Stimulated activated CD8-positive, alpha-beta memory T cell treated with anti-CD3 and anti-CD28 coated beads, Interleukin-7, amount 100 ng/mL, for 24 hours (primary cell): ENCODE measurements around the gene TRAPPC14.

Experiments
- DNase-seq: peaks from one replicate; pipeline ENCODE4 v3.0.0-alpha.2; 2020; ENCODE audit warnings: low read depth

TRAPPC14 gene

DNA sequence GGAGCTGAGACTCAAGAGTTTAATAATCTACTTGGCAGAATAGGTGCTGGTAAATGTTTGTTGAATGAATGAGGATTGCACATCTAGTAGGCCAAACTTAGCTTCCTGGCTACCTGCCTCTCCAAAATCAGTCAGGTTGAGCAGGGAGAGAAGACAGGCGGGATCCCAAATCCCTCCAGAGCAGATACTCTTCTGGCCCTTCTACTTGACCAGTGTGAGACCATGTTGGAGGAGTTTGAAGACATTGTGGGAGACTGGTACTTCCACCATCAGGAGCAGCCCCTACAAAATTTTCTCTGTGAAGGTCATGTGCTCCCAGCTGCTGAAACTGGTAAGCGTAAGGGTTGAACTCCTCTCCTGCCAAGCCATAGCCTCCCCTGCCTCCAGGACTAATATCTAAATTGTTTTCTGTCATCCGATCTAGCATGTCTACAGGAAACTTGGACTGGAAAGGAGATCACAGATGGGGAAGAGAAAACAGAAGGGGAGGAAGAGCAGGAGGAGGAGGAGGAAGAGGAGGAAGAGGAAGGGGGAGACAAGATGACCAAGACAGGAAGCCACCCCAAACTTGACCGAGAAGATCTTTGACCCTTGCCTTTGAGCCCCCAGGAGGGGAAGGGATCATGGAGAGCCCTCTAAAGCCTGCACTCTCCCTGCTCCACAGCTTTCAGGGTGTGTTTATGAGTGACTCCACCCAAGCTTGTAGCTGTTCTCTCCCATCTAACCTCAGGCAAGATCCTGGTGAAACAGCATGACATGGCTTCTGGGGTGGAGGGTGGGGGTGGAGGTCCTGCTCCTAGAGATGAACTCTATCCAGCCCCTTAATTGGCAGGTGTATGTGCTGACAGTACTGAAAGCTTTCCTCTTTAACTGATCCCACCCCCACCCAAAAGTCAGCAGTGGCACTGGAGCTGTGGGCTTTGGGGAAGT, 34.0 kb downstream of the TRAPPC14 start:
- no peak for DNase-seq

DNA sequence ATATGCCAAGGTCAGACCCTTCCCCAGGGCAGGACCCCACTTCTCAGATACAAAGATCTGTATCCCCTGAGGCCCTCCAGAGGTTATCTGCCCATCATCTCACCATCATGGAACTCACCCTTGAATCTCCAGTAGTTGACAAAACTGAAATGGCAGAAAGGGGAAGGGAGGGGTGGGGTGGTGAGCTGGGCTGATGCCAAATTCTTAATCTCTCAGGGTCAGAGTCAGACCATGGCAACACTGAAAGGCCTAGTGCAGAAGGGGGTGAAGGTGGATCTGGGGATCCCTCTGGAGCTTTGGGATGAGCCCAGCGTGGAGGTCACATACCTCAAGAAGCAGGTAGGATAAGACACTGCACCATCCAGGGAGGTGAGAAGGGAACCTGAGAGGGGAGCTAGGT, 36.0 kb downstream of the TRAPPC14 start:
- DNase-seq: no peak

DNA sequence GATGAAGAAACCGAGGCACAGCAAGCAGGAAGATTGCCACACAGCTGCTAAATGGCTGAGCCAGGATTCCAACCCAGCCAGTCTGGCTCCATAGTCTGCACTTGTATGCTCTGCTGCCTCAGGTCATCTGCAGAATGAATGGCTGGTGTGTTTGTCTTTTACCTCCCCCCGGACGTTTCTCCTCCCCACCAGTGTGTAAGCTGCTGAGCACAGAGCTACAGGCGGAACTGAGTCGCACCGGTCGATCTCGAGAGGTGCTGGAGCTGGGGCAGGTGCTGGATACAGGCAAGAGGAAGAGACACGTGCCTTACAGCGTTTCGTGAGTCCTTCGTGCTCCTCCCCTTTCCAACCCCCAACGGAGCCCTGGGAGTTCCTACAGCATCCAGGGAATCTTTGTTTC, 36.5 kb downstream of the TRAPPC14 start:
- DNase-seq: no peak

DNA sequence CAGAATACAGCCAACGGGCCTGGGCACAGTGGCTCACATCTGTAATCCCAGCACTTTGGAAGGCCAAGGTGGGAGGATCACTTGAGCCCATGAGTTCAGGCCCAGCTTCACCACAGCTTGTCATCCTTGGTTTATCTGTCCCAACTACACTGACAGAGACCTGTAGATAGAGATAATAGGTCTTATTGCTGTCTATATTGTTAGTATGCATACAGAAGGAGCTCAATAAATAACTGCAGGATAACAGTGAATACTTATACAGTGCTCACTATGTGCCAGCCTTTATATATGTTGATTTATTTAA, 37.8 kb downstream of the TRAPPC14 start:
- DNase-seq: no peak

DNA sequence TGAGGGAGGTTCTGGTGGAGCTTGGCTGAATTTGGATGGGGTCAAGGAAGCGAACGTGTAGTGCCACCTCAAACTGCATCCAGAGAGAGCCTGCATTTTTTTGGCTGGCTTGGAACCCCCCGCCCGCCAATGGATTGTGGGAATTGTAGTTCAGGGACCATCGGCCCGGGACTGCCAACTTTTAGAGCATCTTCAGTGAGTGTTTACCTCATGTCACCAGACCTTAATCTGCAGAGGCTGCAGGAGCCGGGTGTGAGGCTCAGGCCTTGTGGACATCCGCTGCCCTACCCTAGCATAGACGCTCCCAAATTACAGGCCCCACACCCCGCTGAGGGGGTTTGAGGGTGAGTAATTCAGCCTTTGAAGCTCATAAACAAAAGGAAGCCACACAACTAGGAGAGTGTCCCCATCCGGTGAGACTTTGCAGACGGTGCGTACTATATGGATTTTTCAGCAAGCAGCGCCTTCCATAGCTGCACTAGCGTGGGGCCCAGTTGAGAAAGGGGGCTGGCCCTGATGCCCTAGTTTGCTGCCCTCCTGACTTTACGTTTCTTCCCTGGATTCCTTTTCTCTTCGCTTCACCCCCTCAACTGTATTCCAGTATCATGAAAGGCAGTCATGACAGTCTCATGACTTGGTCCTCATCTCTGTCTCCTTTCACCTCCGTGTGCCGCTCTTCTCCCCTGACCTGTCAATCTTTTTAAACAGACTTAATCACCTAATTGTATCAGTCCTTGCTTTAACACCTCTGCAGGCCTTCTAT, 38.4 kb downstream of the TRAPPC14 start:
- peak; percentile 41 for DNase-seq

DNA sequence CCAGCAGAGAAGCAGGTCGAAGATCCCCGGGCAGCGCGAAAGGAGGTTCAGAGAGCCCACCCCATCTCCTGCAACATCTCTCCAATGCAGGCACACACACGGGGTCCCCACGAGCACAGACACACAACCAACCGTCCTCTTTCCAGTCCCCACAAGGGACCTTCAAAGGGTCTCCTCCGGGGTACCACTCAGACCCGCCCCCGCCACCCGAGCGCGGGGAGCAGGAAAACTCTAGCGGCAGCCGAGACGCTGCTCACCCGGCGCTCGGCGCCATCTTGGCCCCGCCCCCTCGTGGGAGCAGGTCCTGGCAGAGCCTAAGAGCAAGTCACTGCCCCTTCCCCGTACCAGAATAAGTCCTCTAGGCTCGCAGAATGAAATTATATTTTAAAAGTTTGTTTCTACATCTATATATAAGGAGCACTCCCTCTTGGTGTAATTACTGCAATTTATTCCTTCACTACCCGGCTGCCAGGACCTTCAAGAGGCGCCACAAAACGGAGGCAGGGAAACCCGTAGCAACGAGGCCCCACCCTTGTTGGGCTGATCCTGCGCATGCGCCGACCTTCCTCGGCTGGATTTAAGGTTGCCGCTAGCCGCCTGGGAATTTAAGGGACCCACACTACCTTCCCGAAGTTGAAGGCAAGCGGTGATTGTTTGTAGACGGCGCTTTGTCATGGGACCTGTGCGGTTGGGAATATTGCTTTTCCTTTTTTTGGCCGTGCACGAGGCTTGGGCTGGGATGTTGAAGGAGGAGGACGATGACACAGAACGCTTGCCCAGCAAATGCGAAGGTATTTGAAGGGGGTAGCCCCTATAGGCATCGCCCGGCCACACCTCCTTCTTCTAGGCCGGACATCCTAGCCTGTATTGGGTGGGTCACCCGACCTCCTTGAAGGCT, 39.2 kb downstream of the TRAPPC14 start, which contains the start of the genes CNPY4 and TAF6:
Gene CNPY4 (plus strand): TSS at position 563 of the 898 bp plus-strand sequence. CDS start 111 bp downstream, at position 674.
Gene TAF6 (minus strand): TSS at position 287 of the 898 bp plus-strand sequence. CDS start 5,149 bp downstream, outside the sequence.
- DNase-seq: peak; percentile 93

DNA sequence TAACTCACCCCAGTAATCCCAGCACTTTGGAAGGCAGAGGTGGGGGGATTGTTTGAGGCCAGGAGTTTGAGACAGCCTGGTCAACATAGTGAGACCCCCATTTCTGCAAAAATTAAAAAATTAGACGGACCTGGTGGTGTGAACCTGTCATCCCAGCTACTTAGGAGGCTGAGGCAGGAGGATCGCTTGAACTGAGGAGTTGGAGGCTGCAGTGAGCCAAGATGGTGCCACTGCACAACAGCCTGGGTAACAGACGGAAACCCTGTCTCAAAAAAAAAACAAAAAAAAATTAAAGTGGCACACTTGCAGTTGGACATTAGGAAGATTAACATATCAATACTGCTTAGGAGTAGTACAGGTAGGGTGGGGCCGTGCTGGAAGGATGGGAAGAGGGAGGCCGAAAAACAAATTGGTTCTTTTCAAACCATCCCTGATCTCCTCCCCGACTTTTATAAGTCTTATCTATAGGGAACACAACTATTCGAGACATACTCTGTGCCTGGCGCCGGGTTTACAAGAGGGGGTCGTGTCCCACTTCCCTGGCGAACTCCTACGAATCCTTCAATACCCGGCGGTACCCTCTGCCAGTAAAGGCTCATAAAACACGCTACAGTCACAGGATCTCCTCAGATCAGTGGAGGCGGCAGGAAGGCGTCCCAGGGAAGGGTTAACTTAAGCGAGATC, 40.0 kb downstream of the TRAPPC14 start:
- DNase-seq: no peak

DNA sequence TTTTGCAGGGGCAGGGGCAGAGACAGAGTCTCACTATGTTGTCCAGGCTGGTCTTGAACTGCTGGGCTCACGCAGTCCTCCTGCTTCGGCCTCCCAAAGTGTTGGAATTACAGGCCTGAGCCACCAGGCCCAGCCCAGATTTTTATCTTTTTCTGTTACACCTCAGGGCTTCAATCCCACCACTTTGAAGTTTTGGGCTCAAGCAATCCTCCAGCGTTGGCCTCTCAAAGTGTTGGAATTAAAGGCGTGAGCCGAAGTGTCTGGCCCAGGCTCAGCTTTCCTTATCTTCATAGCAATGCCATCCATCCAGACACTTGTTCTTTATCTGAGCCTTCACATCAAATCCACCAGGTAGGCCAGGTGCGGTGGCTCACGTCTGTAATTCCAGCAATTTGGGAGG, 43.5 kb downstream of the TRAPPC14 start:
- DNase-seq: no peak

DNA sequence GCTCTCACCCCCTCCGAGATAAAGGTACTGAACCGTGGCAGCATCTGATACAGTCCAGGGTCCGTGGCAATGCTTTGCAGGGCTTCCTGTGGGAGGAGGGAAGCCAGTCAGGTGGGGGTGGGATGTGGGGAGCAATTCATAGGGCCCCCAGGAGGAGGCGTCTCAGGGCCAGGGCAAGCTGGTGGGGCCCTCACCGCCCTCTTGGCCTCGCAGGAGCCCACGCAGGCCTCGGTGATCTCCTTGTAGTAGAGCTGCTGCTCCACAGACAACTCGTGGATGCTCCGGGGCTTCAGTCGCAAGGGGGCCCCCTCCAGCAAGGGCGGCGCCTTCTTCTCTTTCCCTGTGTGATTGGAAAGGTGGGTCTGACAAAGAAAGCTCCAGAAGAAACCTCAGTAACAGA, 46.6 kb downstream of the TRAPPC14 start:
- DNase-seq: no peak

DNA sequence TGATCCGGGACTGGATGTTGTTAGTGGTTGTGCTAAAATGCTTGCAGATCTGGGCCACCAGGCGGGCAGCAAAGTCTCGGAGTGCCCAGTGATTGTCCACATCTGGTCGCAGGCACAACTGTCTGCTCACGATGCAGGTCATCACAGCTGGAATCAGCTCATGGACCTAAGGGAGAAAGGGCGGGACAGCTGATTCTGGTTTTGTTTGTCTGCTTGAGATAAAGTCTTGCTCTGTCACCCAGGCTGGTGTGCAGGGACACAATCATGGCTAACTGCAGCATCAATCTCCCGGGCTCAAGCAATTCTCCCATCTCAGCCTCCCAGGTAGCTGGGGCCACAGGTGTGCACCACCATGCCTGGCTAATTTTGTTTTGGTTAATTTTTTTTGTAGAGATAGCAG, 47.4 kb downstream of the TRAPPC14 start:
- no peak for DNase-seq

DNA sequence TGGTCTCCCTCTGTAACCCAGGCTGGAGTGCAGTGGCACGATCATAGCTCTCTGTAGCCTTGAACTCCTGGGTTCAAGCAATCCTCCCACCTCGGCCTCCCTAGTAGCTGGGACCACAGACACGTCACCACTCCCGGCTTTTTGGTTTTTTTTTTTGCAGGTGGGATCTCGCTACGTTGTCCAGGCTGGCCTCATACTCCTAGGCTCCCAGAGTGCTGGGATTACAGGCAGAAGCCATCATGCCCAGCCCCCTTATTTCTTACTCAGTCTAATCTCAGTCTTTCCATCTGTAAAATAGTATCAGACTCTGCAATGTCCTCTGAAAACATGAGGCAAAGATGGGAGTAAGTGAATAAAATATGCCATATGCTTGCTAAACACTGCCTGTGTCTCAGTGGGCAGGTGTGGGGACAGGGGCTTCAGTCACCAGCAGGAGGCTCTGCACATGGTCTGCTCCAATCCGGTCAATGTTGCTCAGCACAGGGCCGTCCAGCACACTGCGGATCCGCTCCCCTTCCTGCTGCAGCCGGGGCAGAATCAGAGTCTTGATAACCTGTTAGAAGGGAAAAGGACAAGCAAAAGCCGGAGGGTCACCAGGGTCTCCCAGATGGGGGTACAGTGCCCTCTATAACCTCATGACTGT, 48.9 kb downstream of the TRAPPC14 start:
- DNase-seq: no peak

DNA sequence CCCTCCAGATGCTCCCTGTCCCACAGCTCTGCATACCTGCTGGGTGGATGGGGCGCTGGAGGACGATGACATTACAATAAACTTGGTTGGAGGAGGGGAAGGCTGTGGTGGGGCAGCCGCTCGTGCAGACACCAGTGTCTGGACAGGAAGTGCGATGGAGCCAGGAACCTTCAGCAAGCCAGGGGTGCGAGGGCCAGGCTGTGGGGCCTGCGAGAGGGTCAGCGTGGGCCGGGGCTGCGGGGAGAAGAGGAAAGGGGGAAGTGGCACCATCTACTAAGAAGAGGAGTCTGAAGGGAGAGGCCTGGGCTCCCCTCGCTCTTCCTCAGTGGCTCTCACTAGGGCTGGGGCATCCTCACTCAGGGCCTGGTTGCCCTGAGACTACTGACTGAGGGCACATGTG, 50.6 kb downstream of the TRAPPC14 start:
- DNase-seq: no peak

DNA sequence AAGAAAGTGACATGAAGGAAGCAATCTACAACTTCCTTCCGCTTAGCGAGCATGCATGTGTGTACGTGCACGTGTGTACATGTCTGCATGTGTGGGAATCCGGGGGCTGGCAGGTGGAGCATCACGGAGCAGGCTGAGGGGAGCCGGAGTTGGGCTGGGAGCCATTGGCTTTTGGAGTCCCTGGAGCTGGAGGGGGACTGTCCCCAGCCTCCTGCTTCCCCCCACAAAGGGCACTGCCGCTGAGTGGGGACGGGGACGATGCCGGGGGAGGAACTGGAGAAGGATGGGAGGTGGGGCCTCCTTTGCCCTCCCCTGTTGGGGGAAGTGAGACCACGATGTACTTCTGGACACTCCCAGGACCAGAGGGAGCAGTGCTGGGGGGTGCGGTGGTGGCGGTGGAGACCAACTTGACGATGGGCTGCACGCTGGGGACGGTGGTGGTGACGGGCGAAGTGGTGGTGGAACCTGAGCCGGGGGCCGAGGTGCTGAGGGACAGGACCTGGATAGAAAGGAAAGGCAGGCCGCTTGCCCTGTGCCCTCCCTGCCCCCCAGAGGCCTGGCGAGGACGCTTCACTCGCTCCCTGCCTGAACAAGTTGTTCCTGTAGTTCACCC, 51.3 kb downstream of the TRAPPC14 start:
- DNase-seq: no peak

DNA sequence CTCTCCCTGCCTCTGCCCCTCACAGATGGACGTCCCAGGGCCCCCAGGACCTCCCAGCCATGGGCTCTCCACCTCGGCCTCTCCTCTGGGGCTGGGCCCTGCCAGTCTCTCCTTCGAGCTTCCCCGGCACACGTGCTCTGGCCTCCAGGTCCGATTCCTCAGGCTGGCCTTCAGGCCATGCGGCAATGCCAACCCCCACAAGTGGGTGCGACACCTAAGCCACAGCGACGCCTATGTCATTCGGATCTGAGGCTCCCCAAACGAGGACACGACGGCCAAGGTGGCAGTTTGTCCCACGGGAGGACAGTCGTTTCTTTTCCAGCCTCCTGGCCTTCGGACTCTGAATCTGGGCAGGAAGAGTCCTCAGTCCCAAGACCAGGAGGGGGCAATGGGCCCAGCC, 51.9 kb downstream of the TRAPPC14 start:
- no peak for DNase-seq

DNA sequence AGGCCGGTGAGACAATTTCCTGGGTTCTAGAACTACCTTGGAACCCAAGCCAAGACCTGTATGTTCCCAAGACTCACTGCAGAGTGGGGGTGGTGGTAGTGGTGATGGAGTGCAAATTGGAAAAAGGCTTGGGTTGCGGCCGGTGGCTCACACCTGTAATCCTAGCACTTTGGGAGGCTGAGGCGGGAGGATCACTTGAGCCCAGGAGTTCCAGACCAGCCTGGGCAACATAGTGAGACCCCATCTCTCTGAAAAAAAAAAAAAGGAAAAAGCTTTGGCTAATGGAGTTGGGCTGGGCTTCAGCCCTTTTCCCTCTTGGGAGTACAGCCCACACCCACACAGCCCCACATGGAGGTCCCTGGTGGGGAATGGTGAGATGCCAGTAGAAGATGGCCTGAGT, 53.0 kb downstream of the TRAPPC14 start:
- no peak for DNase-seq
